ENCODE data around the gene PNMA8A.
"Not testable (repeated sequence)": the region's sequence is repeated elsewhere in the genome, so short reads cannot be mapped to it uniquely, and the experiment has no call there.

The PNMA8A gene

DNA sequence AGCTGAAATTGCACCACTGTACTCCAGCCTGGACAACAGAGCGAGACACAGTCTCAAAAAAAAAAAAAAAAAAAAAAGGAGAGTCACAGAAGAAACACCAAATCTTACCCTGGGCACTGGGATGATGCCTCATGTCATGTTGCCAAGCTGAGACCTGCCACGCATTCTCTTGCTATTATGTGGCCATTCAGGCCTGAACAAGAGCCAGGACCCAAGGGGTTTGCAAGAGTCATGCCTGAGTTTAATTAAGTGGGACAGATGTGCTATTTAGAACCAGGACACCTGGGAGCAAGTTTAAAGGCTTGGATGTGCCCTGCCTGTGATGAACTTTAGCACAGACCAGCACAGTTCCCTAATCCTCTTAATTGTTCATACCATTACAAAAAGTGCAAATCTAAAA, 9.8 kb downstream of the PNMA8A start:
- no peak for FAIRE-seq

DNA sequence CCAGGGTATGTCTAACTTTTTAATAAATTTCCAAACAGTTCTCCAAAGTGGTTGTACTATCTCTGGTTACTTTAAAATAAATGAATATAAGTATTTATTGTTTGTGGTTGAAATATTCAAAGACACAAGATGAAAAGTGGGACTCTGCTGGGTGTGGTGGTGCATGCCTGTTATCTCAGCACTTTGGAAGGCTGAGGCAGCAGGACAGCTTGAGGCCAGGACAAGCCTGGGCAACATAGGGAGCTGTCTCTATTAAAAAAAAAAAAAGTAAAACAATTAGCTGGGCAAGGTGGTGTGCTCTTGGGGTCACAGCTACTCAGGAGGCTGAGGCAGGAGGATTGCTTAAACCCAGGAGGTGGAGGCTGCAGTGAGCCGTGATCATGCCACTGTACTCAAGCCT, 10.4 kb downstream of the PNMA8A start:
- FAIRE-seq = no peak

DNA sequence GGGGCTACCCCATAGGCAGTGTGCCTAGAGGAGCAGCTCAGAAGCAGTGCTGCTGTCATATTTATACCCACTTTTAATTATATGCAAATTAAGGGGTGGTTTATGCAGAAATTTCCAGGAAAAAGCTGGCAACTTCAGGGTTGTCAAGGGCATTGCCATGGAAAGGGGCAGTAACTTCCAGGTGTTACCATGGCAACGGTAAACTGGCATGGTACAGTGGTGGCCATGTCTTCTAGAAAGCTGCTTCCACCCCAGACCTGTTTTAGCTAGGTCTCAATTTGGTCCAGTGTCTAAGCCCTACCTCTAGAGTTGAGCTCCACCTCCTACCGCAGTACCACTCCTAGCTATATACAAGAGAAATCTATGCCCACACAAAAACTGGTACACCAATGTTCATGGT, 11.3 kb downstream of the PNMA8A start:
- FAIRE-seq = no peak

GRCh38 chr19:46456930-46457329, 14.4 kb downstream of the PNMA8A start:
- no peak for FAIRE-seq

DNA sequence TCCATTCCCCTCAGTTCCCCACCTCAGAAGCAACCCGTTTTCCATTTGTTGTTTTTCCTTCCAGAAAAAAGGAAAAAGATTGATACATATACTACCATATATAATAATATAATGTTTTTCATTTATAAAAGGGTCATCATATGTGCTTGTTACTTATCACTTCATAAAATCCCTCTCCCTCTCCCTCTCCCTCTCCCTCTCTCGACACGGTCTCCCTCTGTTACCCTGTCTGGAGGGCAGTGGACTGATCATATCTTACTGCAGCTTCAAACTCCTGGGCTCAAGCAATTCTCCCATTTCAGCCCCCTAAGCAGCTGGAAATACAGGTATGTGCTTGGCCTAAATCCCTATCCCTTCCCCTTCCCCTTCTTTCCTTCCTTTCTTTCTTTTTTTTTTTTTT, 17.1 kb downstream of the PNMA8A start:
- no peak for FAIRE-seq

GRCh38 chr19:46453661-46454060, 17.7 kb downstream of the PNMA8A start:
- no peak for FAIRE-seq

DNA sequence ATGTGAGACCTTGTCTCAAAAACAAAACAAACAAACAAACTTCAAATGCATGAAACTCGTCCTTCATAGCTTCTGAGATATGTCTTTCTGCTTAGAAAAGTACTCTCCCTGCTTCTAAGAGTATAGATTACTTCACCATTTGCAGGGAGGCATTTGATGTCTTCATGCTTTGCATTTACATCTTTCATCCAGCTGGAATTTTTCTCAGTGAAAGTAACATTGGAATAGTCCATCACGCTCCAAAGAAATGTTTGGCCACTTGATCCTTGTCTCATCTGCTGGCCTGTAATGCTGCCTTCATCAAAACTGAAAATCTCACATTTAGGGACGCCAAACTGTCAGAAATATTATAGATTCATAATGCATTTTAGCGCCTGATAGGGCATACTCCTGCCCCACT, 19.2 kb downstream of the PNMA8A start:
- FAIRE-seq = no peak

GRCh38 chr19:46451352-46451751, 20.0 kb downstream of the PNMA8A start:
- FAIRE-seq = no peak

DNA sequence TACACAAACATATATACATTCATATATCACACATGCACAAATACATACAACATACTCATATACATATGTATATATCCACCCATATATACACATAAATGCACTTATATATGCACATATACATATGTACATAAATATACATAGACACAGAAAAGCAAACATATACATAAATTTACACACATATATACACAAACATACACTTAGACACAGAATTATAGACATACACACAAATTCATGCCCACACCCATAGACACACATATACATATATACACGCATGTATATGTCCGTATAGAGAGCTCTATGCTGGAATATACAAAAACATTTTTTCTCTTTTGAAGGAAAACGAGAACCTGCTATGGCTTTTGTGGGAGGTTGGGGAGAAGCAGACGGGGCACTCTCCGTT, 20.6 kb downstream of the PNMA8A start:
- FAIRE-seq = no peak

DNA sequence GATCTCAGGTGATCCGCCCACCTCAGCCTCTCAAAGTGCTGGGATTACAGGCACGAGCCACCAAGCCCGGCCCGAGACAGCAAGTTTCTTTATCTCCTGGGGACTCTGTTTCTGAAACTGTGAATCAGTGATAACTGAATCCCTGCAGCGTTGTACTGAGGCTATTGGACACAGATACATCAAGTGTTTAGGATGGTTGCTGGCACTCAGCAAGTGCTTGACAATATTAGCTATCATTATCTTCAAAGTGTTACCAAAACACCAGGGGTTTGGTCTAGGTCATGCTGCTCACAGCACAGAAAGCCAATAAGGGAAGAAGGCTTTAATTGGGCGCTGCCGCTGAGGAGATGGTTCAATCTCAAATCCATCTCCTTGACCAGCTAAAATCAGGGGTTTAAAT, 22.1 kb downstream of the PNMA8A start:
- FAIRE-seq = no peak

DNA sequence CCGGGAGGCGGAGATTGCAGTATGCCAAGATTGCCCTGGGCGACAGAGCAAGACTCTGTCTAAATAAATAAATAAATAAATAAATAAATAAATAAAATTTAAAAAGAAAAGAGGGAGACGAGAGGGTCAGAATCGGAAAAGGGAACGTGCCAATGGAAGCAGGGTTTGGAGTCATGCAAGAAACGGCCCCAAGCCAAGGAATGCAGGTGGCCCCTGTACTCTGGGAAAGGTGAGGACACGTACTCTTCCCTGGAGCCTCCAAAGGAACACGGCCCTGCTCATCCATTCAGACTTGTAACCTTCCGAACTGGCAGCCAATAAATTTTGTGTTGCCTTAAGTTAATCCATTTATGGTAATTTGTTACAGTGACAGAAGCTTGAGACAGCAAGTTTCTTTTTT, 22.8 kb downstream of the PNMA8A start:
- FAIRE-seq = no peak

- no peak for FAIRE-seq
These were observed 23.5 kb downstream of the PNMA8A start for GRCh38 chr19:46447824-46448223.

DNA sequence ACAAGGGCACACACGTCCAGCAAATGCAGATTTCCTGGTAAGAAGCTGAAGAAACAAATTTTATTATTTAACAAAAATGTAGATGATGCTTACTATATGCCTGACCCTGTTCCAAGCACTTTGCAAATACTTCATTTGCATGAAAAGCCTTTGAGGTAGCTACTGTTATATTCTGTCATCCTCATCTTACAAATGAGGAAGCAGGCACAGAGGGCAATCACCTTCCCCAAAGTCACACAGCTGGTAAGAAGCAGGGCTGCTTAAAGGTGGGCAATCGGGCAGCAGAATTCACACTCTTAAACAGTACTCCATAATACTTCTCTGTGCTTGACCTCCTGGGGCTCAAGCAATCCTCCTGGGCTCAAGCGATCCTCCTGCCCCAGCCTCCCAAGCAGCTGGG, 24.4 kb downstream of the PNMA8A start:
- FAIRE-seq = no peak

DNA sequence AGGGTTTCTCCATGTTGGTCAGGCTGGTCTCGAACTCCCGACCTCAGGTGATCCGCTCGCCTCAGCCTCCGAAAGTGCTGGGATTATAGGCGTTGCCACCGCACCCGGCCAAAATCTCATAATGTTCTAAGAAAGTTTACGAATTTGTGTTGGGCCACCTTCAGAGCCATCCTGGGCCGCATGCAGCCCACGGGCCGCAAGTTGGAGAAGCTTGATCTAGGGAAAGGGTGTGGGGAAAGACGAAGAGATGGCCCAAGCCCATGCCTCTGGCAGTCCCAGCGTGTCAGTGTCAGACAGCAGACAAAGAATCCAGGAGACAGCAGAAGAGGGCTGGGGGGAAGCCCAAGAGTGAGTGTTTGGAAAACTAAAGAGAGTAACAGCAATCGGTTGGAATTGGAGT, 25.3 kb downstream of the PNMA8A start:
- FAIRE-seq = no peak

DNA sequence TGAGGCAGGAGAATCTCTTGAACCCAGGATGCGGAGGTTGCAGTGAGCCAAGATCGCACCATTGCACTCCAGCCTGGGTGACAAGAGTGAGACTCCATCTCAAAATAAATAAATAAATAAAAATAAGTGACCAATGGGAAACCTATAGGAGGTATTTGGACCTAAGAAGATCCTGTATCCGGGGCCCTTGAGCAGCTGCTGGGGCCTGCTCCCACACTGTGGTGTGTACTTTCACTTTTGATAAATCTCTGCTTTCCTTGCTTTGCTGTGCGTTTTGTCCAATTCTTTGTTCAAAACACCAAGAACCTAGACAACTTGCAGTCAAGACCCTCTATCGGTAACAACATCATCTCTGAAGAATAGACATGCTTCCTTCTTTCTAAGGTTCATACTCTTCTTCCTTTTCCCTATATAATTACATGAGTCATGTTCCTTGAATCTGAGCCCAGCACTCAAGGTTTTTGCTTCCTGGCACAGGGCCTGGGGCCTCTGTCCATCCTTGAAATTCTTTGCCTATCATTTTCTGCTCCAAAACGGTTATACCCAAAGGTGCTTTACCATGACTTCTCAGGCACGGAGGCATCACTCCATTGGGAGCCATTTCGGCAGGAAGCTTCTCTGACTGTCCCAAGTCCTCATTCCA, 28.4 kb downstream of the PNMA8A start:
- no peak for FAIRE-seq

DNA sequence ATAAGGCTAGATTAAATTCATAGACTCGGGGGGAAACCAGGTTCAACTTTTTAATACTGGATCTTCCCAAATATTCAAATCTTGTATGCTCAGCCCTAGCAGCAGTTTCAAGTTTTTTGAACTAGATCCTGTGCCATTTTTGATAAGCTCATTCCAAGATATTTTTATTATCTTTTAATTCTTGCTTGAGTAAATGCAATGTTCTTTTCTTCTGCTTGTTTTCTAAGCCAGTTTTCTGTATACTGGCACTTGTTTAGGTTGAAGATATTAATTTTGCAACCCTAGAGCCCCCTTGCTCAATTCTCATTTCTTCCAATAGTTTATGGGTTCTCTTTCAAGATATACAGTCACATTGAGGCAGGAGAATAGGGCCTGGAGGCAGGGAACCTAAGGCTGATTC, 29.5 kb downstream of the PNMA8A start:
- FAIRE-seq = no peak

DNA sequence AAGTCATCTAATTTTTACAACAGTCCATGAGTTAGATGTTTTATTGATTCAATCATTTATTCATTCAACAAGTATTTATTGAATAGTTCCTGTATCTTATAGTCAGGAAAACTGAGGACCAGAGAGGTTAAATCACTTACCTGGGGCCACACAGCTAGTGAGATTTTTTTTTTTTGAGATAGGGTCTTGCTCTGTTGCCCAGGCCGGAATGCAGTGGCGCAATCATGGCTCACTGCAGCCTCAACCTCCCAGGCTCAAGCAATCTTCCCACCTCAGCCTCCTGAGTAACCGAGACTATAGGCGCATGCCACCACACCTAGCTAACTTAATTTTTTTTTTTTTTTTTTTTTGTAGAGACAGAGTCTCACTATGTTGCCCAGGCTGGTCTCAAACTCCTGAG, 35.7 kb downstream of the PNMA8A start:
- FAIRE-seq = not testable (repeated sequence)

- FAIRE-seq = no peak
These were observed 36.4 kb downstream of the PNMA8A start for GRCh38 chr19:46435009-46435408.

DNA sequence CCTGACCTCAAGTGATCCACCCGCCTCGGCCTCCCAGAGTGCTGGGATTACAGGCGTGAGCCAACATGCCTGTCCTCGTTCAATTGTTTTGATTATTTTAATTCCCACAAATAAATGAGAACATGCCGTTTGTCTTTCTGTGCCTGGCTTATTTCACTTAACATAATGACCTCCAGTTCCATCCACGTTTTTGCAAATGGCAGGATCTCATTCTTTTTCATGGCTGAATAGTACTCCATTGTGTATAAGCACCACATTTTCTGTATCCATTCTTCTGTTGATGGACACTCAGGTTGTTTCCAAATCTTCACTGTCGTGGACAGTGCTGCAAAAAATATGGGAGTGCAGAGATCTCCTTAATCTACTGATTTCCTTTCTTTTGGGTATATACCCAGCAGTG, 37.9 kb downstream of the PNMA8A start:
- not testable (repeated sequence) for FAIRE-seq

DNA sequence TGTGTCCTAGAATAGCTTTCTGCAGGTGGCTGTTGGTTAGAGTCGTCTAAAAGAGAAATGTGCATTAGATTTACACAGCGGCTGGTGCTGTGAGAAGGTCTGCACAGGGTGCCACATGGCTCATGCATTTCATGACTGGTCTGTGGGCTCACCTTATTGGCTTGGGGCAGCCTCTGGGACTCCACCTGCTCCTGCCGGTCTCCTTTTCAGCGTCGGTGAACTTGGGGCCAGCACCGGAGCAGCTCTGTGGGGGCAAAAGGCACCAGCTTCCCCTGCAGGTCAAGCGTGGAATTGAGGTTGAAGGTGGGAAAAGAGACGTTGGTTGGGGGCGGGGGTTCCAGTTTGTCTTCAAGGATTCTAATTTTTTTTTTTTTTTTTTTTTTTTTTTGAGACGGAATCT, 39.5 kb downstream of the PNMA8A start:
- no peak for FAIRE-seq

DNA sequence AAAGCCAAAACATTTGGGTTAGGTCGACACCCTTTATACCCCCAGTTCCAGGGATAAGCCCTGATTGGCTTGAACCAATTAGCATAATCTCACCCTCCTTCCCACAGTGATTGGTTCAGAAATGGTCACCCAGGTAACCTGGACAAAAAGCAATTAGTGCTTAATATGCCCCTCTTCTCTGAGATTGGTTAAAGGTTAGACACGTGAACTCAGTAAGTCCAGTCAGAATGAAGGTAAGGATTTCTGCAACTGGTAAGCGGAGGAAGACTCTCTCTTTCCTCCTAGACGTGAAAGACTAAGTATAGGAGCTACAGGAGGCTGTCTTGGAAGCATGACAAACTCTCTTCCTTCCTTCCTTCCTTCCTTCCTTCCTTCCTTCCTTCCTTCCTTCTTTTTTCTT, 41.4 kb downstream of the PNMA8A start:
- FAIRE-seq = no peak

GRCh38 chr19:46428239-46429135, 42.9 kb downstream of the PNMA8A start, which contains the start of gene PNMA8C:
TSS of gene PNMA8C (minus strand) at chr19:46428936. CDS start at chr19:46428359, 577 bp downstream.
- no peak for FAIRE-seq

DNA sequence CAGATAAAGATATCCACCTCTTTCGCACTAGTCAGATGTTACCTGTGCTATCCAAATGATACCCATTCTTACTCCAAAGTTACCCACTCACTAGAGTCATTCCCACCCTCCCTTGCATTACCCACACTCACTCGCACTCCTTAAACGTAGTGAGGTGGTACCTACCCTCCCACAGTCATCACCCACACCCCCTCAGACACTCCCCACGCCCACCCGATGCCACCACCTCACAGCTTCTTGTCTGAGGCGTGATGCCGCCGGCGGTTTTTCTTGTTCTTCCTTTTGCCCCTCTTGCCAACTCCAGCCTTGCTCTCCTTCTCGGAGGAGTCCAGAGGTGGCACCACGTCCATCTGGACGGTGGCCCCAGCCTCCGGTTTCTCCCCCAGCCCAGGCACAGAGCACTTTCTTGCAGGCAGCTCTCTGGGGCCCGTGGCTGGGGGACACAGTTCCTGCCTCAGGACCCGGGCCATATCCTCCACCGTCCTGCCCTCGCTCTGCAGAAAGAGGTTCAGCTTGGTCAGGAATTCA, 43.8 kb downstream of the PNMA8A start:
- FAIRE-seq = no peak

DNA sequence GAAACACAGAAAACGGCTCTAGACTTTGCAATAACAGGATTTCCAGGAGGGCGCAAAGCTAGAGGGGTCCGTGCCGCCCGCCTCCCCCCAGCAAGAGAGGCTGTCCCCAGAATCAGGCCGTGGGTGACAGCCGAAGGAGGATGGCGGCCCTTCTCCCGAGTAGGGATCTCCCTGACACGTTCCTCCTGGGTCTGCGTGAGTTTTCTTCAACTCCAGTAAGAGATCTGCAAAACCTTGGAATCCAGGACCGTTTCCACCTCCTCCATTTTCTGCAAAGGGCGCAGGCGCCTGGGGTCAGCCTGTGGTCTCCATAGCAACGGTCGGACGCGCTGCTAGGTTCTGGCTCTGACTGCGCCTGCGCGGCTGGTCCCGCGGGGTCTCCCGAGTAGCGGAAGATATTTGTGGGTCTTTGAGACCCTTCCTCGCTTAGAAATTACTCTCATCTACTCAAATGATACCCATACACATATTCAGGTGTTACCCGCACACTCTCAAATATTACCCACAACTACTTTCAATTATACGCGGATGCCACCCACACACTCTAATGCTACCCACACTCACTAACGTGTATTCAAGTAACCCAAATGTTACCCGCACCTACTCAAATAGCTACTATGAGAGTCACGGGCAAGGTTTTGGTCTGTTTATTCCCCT, 44.7 kb downstream of the PNMA8A start:
- no peak for FAIRE-seq

All from islet of Langerhans (tissue), 1 donor.